22Rv1 (cell line): ENCODE data around the gene NLRC5.

Source experiments
- CTCF ChIP-seq: fragments of 450-650 bp; IDR thresholded peaks from 2 replicates; pipeline ENCODE4 v1.5.1; 2017; ENCODE audit warnings: mild to moderate bottlenecking
- ZFX ChIP-seq: fragments of 450-650 bp; IDR thresholded peaks from 2 replicates; pipeline ENCODE4 v1.6.1; 2017; ENCODE audit warnings: antibody characterized with exemption, borderline replicate concordance

DNA sequence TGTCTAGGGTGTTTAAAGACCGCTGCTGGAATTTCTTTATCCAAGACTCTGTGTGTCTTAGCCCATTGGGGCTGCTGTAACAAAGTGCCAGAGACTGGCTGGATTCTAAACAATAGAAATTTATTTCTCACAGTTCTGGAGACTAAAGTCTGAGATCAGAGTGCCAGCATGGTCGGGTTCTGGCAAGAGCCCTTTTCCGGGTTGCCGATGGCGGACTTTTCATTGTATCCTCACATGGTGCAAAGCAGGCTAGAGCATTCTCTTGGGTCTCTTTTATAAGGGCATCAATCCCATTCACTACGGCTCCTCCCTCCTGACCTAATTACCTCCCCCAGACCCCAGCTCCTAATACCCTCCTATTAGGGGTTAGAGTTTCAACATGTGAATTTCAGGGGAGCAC lies 9.5 kb downstream of the NLRC5 start:
- TF ChIP-seq CTCF: no peak
- TF ChIP-seq ZFX: no peak
